BLaER1 (cell line): ENCODE results near the gene CDHR4.
"Not testable (repeated sequence)": the region's sequence is repeated elsewhere in the genome, so short reads cannot be mapped to it uniquely, and the experiment has no call there.

ENCODE experiments used
- H3K27ac ChIP-seq: shearing (Covaris generic); formaldehyde crosslinking; 2 replicates; pipeline ENCODE4 v1.8.1; 2022
- H3K27me3 ChIP-seq: shearing (Covaris generic); formaldehyde crosslinking; 2 replicates; pipeline ENCODE4 v1.8.1; 2022
- H3K36me3 ChIP-seq: shearing (Covaris generic); formaldehyde crosslinking; 2 replicates; pipeline ENCODE4 v1.8.1; 2022
- H3K4me1 ChIP-seq: shearing (Covaris generic); formaldehyde crosslinking; 2 replicates; pipeline ENCODE4 v1.8.1; 2022
- H3K4me2 ChIP-seq: shearing (Covaris generic); formaldehyde crosslinking; 2 replicates; pipeline ENCODE4 v1.8.1; 2022
- H3K4me3 ChIP-seq: shearing (Covaris generic); formaldehyde crosslinking; 2 replicates; pipeline ENCODE4 v1.8.1; 2022
- H3K9ac ChIP-seq: shearing (Covaris generic); formaldehyde crosslinking; 2 replicates; pipeline ENCODE4 v1.8.1; 2022
- H3K9me3 ChIP-seq: shearing (Covaris generic); formaldehyde crosslinking; 2 replicates; pipeline ENCODE4 v1.8.1; 2022
- H4K20me1 ChIP-seq: shearing (Covaris generic); formaldehyde crosslinking; 2 replicates; pipeline ENCODE4 v1.8.1; 2022
- Cebpa-rat ChIP-seq: shearing (Covaris generic); IDR thresholded peaks from 2 replicates; pipeline ENCODE4 v1.8.1; 2022

Gene CDHR4

DNA sequence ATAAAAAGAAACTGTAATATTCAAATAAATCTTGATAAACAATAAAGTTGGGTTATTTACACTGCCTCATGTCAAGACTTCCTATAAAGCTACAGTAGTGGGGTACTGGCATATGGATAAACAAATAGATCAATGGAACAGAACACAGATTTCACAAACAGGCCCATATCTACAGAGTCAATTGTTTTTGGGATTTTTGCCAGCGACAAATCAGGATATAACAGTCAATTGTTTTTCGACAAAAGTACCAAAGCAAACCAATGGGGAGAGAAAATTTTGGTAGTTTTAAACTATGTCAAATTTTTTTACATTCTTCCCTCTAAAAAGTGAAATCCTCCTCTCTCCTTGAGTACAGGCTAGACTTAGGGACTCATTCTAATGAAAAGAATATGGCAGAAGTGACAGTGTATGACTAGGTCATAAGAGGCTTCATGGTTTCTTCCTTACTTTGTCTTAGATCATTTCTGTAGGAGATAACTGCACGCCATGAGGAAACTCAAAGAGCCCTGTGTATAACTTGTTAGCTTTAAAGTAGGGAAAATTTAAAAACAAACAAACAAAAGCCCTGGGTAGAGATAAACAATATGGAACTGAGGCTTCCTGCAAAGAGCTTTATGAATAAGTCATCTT is 30.3 kb downstream of the CDHR4 start:
- no peak overlapping the region for H3K4me2 ChIP-seq
- no peak overlapping the region for H3K9ac ChIP-seq
- no peaks in the 10 kb centered on the region for H3K9me3 ChIP-seq
- H3K4me1 ChIP-seq, result no peaks in the 10 kb centered on the region
- no peak for TF ChIP-seq Cebpa-rat
- peaks cover 100% of the 10 kb centered on the region for H4K20me1 ChIP-seq
- no peak overlapping the region for H3K4me3 ChIP-seq
- peaks cover 61% of the 10 kb centered on the region for H3K36me3 ChIP-seq
- no peaks in the 10 kb centered on the region for H3K27me3 ChIP-seq
- no peak overlapping the region for H3K27ac ChIP-seq

DNA sequence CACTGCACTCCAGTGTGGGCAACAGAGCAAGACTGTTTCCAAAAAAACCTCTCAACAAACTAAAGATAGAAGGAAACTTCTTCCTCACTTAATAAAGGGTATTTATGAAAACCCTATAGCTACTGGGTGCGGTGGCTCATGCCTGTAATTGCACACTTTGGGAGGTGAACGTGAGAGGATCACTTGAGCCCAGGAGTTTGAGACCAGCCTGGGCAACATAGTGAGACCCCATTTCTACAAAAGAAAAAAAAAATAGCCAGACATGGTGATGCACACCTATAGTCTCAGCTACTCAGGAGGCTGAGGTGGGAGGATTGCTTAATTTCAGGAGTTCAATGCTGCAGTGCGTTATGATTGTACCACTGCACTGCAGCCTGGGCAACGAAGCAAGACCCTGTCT is 35.7 kb downstream of the CDHR4 start:
- Histone ChIP-seq H3K27me3 (no peaks in the 10 kb centered on the region), H3K27ac (no peak overlapping the region), H3K9me3 (no peaks in the 10 kb centered on the region), H3K4me2 (no peak overlapping the region), H3K36me3 (peaks cover 74% of the 10 kb centered on the region), H3K4me1 (no peaks in the 10 kb centered on the region), H3K4me3 (no peak overlapping the region), H3K9ac (no peak overlapping the region), H4K20me1 (peaks cover 100% of the 10 kb centered on the region)
- no peak for TF ChIP-seq Cebpa-rat

DNA sequence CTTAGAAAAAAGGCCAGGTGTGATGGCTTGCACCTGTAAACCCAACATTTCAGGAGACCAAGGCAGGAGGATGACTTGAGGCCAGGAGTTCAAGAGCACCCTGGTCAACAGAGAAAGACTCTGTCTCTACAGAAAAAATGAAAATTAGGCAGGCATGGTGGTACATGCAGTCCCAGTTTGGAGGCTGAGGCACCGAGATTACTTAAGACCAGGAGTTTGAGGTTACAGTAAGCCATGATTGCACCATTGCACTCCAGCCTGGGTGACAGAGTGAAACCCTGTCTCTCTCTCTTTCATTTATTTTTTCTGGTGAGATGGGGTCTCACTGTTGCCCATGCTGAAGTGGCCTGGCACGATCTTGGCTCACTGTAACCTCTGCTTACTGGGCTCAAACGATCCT is 38.0 kb downstream of the CDHR4 start:
- no peak overlapping the region for H3K9ac ChIP-seq
- TF ChIP-seq Cebpa-rat, result no peak
- H3K4me2 ChIP-seq, result no peak overlapping the region
- H3K27ac ChIP-seq, result no peak overlapping the region
- peaks cover 69% of the 10 kb centered on the region for H3K36me3 ChIP-seq
- H3K9me3 ChIP-seq, result no peaks in the 10 kb centered on the region
- H3K4me3 ChIP-seq, result no peak overlapping the region
- no peaks in the 10 kb centered on the region for H3K27me3 ChIP-seq
- H3K4me1 ChIP-seq, result peaks cover 10% of the 10 kb centered on the region
- peaks cover 100% of the 10 kb centered on the region for H4K20me1 ChIP-seq

- no peaks in the 10 kb centered on the region for H3K27me3 ChIP-seq
- no peak for TF ChIP-seq Cebpa-rat
- no peak overlapping the region for H3K27ac ChIP-seq
- no peaks in the 10 kb centered on the region for H3K9me3 ChIP-seq
- H3K4me2 ChIP-seq, result no peak overlapping the region
- no peak overlapping the region for H3K9ac ChIP-seq
- peaks cover 100% of the 10 kb centered on the region for H4K20me1 ChIP-seq
- no peak overlapping the region for H3K4me3 ChIP-seq
- peaks cover 48% of the 10 kb centered on the region for H3K36me3 ChIP-seq
- peaks cover 10% of the 10 kb centered on the region for H3K4me1 ChIP-seq
These were observed 40.4 kb downstream of the CDHR4 start for GRCh38 chr3:49759226-49759625.

GRCh38 chr3:49757197-49757596 is 42.5 kb downstream of the CDHR4 start:
- no peak for TF ChIP-seq Cebpa-rat
- Histone ChIP-seq H3K4me3 (no peak overlapping the region), H3K9ac (no peak overlapping the region), H3K4me2 (no peak overlapping the region), H3K9me3 (no peaks in the 10 kb centered on the region), H3K36me3 (peaks cover 44% of the 10 kb centered on the region), H3K27me3 (no peaks in the 10 kb centered on the region), H3K4me1 (peaks cover 10% of the 10 kb centered on the region), H3K27ac (no peak overlapping the region), H4K20me1 (peaks cover 100% of the 10 kb centered on the region)

- no peak for TF ChIP-seq Cebpa-rat
- Histone ChIP-seq H3K27me3 (no peaks in the 10 kb centered on the region), H3K9me3 (no peaks in the 10 kb centered on the region), H3K4me2 (no peak overlapping the region), H3K4me3 (no peak overlapping the region), H3K27ac (no peak overlapping the region), H4K20me1 (peaks cover 100% of the 10 kb centered on the region), H3K4me1 (peaks cover 10% of the 10 kb centered on the region), H3K36me3 (peaks cover 43% of the 10 kb centered on the region), H3K9ac (no peak overlapping the region)
These were observed 43.6 kb downstream of the CDHR4 start for GRCh38 chr3:49756036-49756435.

DNA sequence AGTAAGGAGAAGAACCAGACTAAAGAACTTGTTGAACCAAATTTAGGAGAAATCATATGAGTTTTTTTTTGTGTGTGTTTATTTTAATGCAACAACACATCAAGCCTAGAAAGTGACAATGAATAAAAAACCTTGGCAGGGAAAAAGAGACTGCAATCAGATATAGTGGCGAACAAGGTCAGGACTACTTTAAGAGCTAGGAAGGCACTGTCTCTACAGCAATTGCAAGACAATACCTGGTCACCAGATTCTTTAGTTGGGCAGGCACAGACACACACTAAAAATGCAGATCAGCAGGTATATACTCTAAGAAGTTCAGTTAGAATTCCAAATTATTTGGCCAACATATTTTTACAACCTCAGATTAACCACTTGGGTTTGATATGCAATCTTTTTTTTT is 45.1 kb downstream of the CDHR4 start:
- Histone ChIP-seq H3K9ac (no peak overlapping the region), H3K4me3 (no peak overlapping the region), H3K4me2 (no peak overlapping the region), H3K9me3 (no peaks in the 10 kb centered on the region), H3K4me1 (peaks cover 10% of the 10 kb centered on the region), H3K36me3 (peaks cover 45% of the 10 kb centered on the region), H3K27ac (no peak overlapping the region), H4K20me1 (peaks cover 100% of the 10 kb centered on the region), H3K27me3 (no peaks in the 10 kb centered on the region)
- no peak for TF ChIP-seq Cebpa-rat

DNA sequence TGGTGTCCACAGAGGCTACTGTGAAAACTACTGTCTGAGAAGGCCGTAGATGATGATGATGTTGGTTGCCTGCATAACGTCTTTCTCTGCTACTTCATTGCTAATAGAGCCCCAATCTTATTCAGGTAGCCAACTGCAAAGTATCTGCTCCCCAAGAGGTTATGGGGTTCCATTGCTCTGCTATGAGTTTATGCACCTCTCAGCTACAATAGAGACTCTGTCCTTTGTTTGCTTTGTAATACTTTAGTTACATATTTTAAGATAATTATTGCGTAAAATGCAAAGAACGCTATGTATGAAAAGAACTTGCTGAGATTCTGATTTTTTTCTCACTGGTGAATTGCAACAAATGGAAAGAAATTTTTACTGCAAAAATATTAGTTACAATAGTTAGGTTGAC is 48.2 kb downstream of the CDHR4 start:
- H3K4me1 ChIP-seq, result no peaks in the 10 kb centered on the region
- no peak overlapping the region for H3K9ac ChIP-seq
- no peak overlapping the region for H3K4me3 ChIP-seq
- H4K20me1 ChIP-seq, result peaks cover 98% of the 10 kb centered on the region
- no peak overlapping the region for H3K27ac ChIP-seq
- TF ChIP-seq Cebpa-rat, result no peak
- H3K27me3 ChIP-seq, result no peaks in the 10 kb centered on the region
- no peak overlapping the region for H3K4me2 ChIP-seq
- H3K36me3 ChIP-seq, result peaks cover 61% of the 10 kb centered on the region
- H3K9me3 ChIP-seq, result no peaks in the 10 kb centered on the region

DNA sequence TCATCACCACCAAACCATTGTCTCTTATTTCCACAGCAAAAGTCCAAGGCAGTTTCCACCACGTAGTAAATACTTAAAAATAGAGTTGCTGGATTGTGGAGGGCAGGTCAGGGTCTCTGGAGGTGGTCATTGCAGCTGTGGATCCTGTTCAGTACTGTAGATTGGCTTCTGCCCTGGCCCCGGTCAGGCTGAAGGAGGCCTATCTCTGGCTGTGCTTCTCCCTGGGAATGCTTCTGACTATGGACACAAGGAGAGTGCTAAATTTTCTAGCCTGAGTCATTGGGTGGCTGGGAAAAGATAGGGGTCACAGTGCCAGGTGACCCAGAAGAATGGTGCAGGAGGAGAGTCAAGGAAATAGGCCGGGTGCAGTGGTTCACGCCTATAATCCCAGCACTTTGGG is 49.6 kb downstream of the CDHR4 start:
- Histone ChIP-seq H3K4me2 (no peak overlapping the region), H4K20me1 (peaks cover 98% of the 10 kb centered on the region), H3K4me1 (no peaks in the 10 kb centered on the region), H3K27ac (no peak overlapping the region), H3K4me3 (no peak overlapping the region), H3K27me3 (no peaks in the 10 kb centered on the region), H3K9me3 (no peaks in the 10 kb centered on the region), H3K9ac (no peak overlapping the region), H3K36me3 (peaks cover 76% of the 10 kb centered on the region)
- no peak for TF ChIP-seq Cebpa-rat

DNA sequence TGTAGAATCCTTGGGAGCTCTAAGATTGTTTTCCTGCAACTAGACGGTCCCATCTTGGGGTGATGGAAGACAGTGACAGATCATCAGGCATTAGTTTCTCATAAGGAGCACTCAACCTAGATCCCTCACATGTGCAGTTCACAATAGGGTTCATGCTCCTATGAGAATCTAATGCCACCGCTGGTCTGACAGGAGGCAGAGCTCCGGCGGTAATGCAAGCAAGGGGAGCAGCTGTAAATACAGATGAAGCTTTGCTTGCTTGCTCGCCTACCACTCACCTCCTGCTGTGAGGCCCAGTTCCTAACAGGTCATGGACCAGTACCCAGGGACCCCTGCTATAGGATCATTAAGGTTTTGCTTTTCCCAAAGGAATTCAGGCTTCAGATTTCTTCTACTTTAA is 50.8 kb downstream of the CDHR4 start:
- H3K4me2 ChIP-seq, H3K4me3 ChIP-seq, H3K27me3 ChIP-seq: not testable (repeated sequence)

More for the DNA sequence above, 50.8 kb downstream of the CDHR4 start:
- Histone ChIP-seq H3K36me3 (peaks cover 83% of the 10 kb centered on the region), H4K20me1 (peaks cover 98% of the 10 kb centered on the region)
- not testable (repeated sequence) for H3K4me1 ChIP-seq, H3K9me3 ChIP-seq, H3K27ac ChIP-seq, H3K9ac ChIP-seq
